C4-2B (cell line): ENCODE measurements around the gene PPP1R27.
A peak's percentile ranks its signal among the peaks of the same experiment; 100 is the strongest.

Source experiments
- H3K27ac ChIP-seq: fragments of 450-650 bp; 2 replicates; pipeline ENCODE4 v1.5.1; 2017
- ZFX ChIP-seq: fragments of 450-650 bp; IDR thresholded peaks from 2 replicates; pipeline ENCODE4 v1.6.1; 2017
- TF ChIP-seq, protein P1 (sequence below): fragments of 450-650 bp; conservative IDR thresholded peaks from 2 replicates; pipeline ENCODE4 v1.5.1; 2017; ENCODE audit warnings: mild to moderate bottlenecking

PPP1R27 gene

DNA sequence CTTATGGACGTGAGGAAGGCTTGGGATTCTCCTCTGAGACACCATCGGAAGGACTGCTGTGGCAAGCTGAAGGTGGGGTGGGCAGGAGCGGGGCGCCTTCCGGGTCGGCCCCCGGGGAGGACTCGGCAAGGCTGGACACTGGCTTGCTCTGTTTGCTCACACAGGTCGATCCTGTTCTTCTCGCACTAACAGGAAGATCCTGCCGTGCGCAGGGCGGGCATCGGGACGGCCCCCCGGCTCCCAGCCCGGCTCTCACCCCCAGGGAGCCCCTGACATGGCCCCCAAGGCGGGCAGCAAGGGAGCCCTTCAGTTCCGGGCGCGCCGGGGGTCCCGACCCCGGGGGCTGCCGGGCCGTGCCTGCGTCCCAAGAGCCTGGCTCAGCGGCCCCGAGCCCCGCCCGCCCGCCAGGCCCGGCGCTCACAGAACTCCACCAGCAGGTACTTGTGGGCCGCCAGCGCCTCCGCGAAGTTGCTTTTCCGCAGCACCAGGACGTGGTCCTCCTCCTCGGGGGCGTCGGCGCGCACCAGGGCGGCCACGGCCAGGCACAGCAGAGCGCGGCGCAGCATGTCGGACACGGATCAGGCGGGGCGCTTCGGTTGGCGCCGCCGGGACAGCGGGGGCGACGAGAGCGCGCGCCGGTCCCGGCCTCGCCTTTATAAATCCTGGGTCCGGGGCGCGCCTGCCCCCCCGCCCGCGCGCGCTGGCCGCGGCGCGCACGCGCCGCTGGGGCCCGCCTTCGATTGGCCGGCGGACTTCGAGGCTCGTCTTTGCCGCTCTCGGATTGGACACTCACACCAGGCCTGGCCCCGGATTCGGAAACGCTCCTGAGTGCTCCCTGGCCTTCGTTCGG lies 25.3 kb upstream of the PPP1R27 start, which contains the start of gene P4HB:
Gene P4HB, minus strand, starts transcription at position 630 of the 850 bp plus-strand sequence. Its CDS starts 64 bp downstream, at position 566.
- peak within 1 kb of the TSS; percentile 96 for H3K27ac ChIP-seq
- peak; percentile 84; the same call in 1 of the 2 replicates for TF ChIP-seq ZFX
- TF ChIP-seq, protein P1, sequence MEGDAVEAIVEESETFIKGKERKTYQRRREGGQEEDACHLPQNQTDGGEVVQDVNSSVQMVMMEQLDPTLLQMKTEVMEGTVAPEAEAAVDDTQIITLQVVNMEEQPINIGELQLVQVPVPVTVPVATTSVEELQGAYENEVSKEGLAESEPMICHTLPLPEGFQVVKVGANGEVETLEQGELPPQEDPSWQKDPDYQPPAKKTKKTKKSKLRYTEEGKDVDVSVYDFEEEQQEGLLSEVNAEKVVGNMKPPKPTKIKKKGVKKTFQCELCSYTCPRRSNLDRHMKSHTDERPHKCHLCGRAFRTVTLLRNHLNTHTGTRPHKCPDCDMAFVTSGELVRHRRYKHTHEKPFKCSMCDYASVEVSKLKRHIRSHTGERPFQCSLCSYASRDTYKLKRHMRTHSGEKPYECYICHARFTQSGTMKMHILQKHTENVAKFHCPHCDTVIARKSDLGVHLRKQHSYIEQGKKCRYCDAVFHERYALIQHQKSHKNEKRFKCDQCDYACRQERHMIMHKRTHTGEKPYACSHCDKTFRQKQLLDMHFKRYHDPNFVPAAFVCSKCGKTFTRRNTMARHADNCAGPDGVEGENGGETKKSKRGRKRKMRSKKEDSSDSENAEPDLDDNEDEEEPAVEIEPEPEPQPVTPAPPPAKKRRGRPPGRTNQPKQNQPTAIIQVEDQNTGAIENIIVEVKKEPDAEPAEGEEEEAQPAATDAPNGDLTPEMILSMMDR: no peak

DNA sequence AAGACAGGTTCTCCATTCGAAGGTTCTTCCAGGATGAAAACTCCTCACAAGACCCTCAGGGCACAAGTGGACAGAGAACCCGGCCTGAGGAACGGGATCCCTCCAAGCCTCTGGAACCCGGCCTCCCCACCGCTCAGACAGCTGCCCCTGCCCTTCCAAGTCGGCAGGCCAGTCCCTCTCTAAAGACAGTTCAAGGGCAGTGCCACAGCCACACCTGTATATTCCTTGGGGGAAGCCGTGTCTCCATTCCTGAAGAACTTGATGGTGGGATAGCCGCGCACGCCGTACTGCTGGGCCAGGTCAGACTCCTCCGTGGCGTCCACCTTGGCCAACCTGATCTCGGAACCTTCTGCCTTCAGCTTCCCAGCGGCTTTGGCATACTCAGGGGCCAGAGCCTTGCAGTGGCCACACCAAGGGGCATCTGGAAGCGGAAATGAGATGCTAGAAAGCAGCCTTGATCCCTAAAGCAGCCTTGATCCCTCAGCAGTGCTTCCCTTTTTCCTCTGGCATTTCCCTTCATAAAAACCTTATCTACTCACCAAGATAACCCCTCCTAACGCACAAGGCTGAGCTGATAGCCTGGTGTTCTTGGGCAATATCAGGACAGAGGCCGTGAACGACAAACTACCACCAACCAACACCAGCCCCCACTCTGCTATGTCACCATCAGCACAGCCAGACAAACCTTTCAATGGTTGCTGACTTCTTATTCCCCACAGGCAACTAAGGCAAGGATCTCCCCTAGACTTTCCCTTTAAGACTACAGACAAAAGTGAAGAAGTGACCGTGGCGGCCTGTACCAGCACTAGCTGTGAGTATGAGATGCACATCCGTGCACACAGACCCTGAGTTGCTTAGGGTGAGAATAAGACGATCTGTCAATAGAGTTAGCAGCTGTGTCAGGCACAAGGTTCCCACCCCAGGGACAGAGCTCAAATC lies 24.4 kb upstream of the PPP1R27 start:
- H3K27ac ChIP-seq: peak overlapping the region; percentile 96
- TF ChIP-seq, protein P1: no peak
- TF ChIP-seq ZFX: no peak

DNA sequence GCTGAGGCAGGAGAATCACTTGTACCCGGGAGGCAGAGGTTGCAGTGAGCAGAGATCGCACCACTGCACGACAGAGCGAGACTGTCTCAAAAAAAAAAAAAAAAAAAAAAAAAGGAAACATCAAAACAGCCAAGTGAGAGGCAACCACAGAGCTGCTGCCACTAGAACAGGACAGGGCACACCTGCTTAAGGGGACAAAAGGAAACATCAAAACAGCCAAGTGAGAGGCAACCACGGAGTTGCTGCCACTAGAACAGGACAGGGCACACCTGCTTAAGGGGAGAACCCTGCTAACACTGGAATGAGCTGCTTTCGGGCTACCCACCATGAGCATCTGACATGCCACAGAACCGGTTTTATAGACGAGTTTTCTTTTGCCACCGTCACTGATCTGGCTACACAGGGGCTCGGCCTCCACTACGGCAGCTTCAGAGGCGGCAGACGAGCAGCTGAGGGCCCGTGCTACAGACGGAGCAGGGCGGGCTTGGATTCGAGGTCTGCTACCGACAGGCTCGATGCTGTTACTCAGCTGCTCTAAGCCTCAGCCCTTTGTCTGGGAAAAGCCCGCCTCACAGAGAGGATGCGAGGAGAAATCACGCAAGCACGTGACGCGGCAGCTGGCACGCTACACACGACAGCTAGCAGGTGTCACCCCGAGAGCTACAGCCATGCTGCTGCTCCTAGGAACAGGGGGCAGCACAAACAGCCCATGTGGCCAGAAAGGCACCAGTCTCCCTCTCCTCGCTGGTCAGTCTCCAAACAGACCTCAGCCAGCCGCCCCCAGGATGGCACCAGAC lies 23.5 kb upstream of the PPP1R27 start:
- peak overlapping the region; percentile 96 for H3K27ac ChIP-seq
- no peak for TF ChIP-seq ZFX
- TF ChIP-seq, protein P1: no peak

DNA sequence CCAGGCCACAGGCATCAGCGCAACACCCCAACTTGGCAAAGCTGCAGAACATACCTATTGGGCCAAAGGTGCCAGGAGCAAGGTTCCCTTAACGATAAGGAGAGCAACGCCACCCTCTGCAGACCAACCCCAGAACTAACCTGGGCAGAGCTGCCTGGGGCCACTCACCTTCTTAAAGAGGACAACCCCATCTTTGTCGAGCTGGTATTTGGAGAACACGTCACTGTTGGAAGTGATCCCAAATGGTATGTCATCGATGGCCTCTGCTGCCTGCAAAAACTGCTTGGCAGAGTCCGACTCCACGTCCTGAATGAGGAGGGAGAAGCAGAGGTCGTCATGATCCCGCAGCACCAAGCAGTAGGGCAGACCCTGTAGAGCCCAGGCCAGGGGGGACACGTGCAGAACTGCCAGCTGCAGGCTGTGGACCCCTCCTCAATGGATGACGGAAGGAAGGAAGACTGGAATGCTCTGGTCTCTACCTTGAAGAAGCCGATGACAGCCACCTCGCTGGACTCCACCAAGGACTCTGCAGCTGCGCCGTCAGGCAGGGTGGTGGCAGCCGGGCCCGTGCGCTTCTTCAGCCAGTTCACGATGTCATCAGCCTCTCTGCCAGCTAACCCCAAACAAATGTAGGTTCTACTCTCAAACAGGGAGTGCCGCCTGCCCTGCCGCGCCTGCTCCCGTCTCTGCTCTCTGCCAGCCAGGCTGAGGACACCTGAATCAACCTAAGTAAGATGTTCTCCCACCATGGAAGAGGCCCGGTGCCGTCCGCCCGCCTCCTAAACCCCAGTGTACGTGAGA lies 20.3 kb upstream of the PPP1R27 start:
- TF ChIP-seq, protein P1: no peak
- TF ChIP-seq ZFX: no peak
- H3K27ac ChIP-seq: no peak overlapping the region

DNA sequence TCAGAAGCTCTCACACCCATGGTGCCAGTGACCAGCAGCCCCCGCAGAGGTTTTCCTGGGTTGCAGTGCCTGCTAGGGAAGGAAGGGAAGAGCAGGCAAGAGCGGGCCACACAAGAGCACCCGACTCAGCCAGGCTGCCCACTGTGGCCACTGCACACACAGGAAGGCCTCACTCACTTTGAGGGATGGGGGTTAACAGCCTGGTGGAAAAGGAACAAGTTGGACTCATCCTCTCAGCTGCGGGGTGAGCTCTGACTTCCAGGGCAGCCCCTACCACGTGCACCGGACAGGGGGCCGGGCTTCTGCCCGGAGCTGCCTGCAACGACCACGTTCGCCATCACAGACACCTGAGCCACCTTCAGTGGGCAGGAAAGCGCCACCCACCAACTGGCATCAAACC lies 17.4 kb upstream of the PPP1R27 start:
- TF ChIP-seq ZFX: no peak
- TF ChIP-seq, protein P1: no peak
- H3K27ac ChIP-seq: no peak overlapping the region

DNA sequence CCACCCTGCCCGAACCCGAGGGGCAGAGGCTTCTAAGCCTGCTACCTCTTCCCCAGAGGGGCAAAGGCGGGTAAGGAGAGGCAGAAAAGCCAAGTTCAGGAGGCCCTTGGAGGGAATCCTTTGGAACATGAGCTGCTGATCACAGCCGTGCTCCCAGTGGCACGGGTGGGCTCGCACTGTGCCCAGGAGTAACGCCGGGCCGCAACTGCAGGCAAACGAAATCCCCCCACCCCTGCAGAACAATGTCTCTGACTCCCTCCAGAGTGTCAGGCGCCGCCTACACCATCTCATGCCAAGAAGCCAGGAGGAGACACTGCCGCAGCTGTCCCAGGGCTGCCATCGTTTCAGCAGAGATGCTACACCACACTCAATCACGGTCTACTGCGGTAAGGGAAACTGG lies 16.6 kb upstream of the PPP1R27 start:
- no peak for TF ChIP-seq ZFX
- TF ChIP-seq, protein P1: no peak
- H3K27ac ChIP-seq: no peak overlapping the region
